Fibroblast of lung (primary cell): Measurements from ENCODE around the gene SGCA. TPM values are rescaled to one million over a fixed set of nuclear protein-coding genes. Genes with fewer than 3 reads are reported as not detected.
A peak's percentile ranks its signal among the peaks of the same experiment; 100 is the strongest.

Experiments
- DNase-seq, 2 donors: peaks; one replicate each; pipeline versions ENCODE4 v3.0.0 to v3.0.0-alpha.2; 2010; ENCODE audit warnings: low read depth in 2 of 2
- H2AFZ ChIP-seq: 2 replicates; pipeline ENCODE4 v1.5.1; 2012; ENCODE audit warnings: low read length, control low read depth, inconsistent platforms
- H3K27ac ChIP-seq: 2 replicates; pipeline ENCODE4 v1.5.1; 2011; ENCODE audit warnings: low read length, control low read depth; ENCODE audit not compliant: insufficient read depth
- H3K27me3 ChIP-seq: 2 replicates; pipeline ENCODE4 v1.5.1; 2011; ENCODE audit warnings: mild to moderate bottlenecking, low read length; ENCODE audit not compliant: control insufficient read depth, insufficient read depth
- H3K36me3 ChIP-seq: 2 replicates; pipeline ENCODE4 v1.5.1; 2011; ENCODE audit warnings: low read length; ENCODE audit not compliant: control insufficient read depth, insufficient read depth
- H3K4me1 ChIP-seq: 2 replicates; pipeline ENCODE4 v1.5.1; 2011; ENCODE audit warnings: low read length; ENCODE audit not compliant: control insufficient read depth, insufficient read depth; ENCODE audit errors: extremely low read depth
- H3K4me2 ChIP-seq: 2 replicates; pipeline ENCODE4 v1.5.1; 2011; ENCODE audit warnings: low read length, control low read depth; ENCODE audit not compliant: insufficient read depth; ENCODE audit errors: extremely low read depth
- H3K4me3 ChIP-seq, 4 experiments: fragments of 200-600 bp in 1 of 4; sonication (generic) in 1 of 4; replicated peaks in 1 of 4; 2 replicates each; pipeline ENCODE4 v1.5.1; 2011 to 2016; ENCODE audit warnings: low read length in 4 of 4, low read depth in 3 of 4, mild to moderate bottlenecking in 3 of 4, control low read depth in 2 of 4, inconsistent platforms in 1 of 4, mixed read lengths in 1 of 4; ENCODE audit not compliant: insufficient read depth in 1 of 4; ENCODE audit errors: control extremely low read depth in 1 of 4
- H3K79me2 ChIP-seq: 2 replicates; pipeline ENCODE4 v1.5.1; 2012; ENCODE audit warnings: mild to moderate bottlenecking, low read length, inconsistent platforms; ENCODE audit not compliant: control insufficient read depth, insufficient read depth
- H3K9ac ChIP-seq: 2 replicates; pipeline ENCODE4 v1.5.1; 2011; ENCODE audit warnings: mild to moderate bottlenecking, low read length, control low read depth; ENCODE audit not compliant: insufficient read depth
- H3K9me3 ChIP-seq: 2 replicates; pipeline ENCODE4 v1.5.1; 2012; ENCODE audit warnings: low read depth, low read length; ENCODE audit not compliant: control insufficient read depth, insufficient read depth
- H4K20me1 ChIP-seq: 2 replicates; pipeline ENCODE4 v1.5.1; 2011; ENCODE audit warnings: low read length; ENCODE audit not compliant: control insufficient read depth, insufficient read depth; ENCODE audit errors: extremely low read depth
- EZH2 ChIP-seq: IDR thresholded peaks from 2 replicates; pipeline ENCODE4 v1.5.1; 2012; ENCODE audit warnings: low read length, control low read depth, mild to moderate bottlenecking; ENCODE audit errors: missing control alignments
- polyA plus RNA-seq, 2 donors: library from polyadenylated mRNA; depleted of rRNA in 1 of 2; stranded (reverse) in 1 of 2; unstranded in 1 of 2; fragments of >200 nt; gene quantifications; 2 replicates each; pipeline ENCODE4 v1.2.1, GENCODE V29; 2011 to 2012; ENCODE audit warnings: missing spikeins in 1 of 2
- total RNA-seq: library from RNA; depleted of rRNA; stranded (reverse); fragments of >200 nt; gene quantifications from 2 replicates; pipeline ENCODE4 v1.2.1, GENCODE V29; 2014
- TF ChIP-seq, protein P1 (sequence below), 2 donors: IDR thresholded peaks in 1 of 2; conservative IDR thresholded peaks in 1 of 2; 1 replicate in 1 of 2; 2 replicates in 1 of 2; pipeline ENCODE4 v1.5.1; 2011 to 2012; ENCODE audit warnings: low read length in 2 of 2, control low read depth in 1 of 2, inconsistent platforms in 1 of 2, low read depth in 1 of 2, mild to moderate bottlenecking in 1 of 2

The SGCA gene
- total and polyA plus RNA-seq, 2 donors (not counting 1 experiment from before 2014, with no cell fraction given), result 1.6 to 4.3 TPM

GRCh38 chr17:50218071-50218759, 52.4 kb downstream of the SGCA start:
- no peaks in the 10 kb centered on the region for H3K79me2 ChIP-seq
- peak overlapping the region in 2 of 4 experiments; percentile 2 to 9 for H3K4me3 ChIP-seq
- no peak overlapping the region for H2AFZ ChIP-seq
- H4K20me1 ChIP-seq, result no peaks in the 10 kb centered on the region
- H3K4me1 ChIP-seq, result peaks cover 42% of the 10 kb centered on the region
- TF ChIP-seq, protein P1, sequence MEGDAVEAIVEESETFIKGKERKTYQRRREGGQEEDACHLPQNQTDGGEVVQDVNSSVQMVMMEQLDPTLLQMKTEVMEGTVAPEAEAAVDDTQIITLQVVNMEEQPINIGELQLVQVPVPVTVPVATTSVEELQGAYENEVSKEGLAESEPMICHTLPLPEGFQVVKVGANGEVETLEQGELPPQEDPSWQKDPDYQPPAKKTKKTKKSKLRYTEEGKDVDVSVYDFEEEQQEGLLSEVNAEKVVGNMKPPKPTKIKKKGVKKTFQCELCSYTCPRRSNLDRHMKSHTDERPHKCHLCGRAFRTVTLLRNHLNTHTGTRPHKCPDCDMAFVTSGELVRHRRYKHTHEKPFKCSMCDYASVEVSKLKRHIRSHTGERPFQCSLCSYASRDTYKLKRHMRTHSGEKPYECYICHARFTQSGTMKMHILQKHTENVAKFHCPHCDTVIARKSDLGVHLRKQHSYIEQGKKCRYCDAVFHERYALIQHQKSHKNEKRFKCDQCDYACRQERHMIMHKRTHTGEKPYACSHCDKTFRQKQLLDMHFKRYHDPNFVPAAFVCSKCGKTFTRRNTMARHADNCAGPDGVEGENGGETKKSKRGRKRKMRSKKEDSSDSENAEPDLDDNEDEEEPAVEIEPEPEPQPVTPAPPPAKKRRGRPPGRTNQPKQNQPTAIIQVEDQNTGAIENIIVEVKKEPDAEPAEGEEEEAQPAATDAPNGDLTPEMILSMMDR (conservative IDR thresholded peaks at IDR 0.05 in 1 of 2, IDR thresholded peaks at IDR 0.05 in 1 of 2; ENCODE audit: low read depth in 1 of 2, low read length in 2 of 2), result no peak
- no peak for TF ChIP-seq EZH2
- no peaks in the 10 kb centered on the region for H3K27me3 ChIP-seq
- DNase-seq, result peak in 1 of 2 donors; percentile 86
- no peaks in the 10 kb centered on the region for H3K9me3 ChIP-seq
- peak overlapping the region; percentile 78 for H3K27ac ChIP-seq
- H3K9ac ChIP-seq, result peak overlapping the region; percentile 45
- peak overlapping the region; percentile 75 for H3K4me2 ChIP-seq
- no peaks in the 10 kb centered on the region for H3K36me3 ChIP-seq

DNA sequence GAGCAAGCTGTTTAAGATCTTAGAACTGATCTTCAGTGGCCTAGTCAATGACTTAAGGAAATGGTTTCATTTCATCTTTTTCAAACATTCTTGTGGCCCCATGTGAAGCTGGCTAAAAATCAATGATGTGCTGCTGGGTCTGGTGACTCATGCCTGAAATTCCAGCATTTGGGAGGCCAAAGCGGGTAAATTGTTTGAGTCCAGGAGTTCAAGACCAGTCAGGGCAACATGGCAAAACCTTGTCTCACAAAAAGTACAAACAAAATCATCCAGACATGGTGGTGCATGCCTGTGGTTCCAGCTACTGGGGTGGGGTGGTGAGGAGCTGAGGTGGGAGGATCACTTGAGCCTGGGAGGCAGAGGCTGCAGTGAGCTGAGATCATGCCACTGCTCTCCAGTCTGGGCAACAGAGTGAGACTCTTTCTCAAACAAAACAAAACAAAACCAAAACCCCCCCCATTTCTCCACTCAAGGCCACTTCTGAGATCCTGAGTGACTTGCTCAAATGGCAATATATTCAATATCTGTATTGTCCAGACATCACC, 53.0 kb downstream of the SGCA start:
- no peaks in the 10 kb centered on the region for H3K36me3 ChIP-seq
- peak overlapping the region; percentile 78 for H3K27ac ChIP-seq
- peak overlapping the region; percentile 75 for H3K4me2 ChIP-seq
- peak; percentile 97 to 98 for DNase-seq
- H2AFZ ChIP-seq, result no peak overlapping the region
- H3K4me1 ChIP-seq, result peaks cover 42% of the 10 kb centered on the region
- H3K27me3 ChIP-seq, result no peaks in the 10 kb centered on the region
- H3K9ac ChIP-seq, result no peak overlapping the region
- H3K9me3 ChIP-seq, result no peaks in the 10 kb centered on the region
- no peaks in the 10 kb centered on the region for H3K79me2 ChIP-seq
- H4K20me1 ChIP-seq, result no peaks in the 10 kb centered on the region
- peak overlapping the region in 2 of 4 experiments; percentile 9 to 31 for H3K4me3 ChIP-seq
- no peak for TF ChIP-seq EZH2
- TF ChIP-seq, protein P1 (conservative IDR thresholded peaks at IDR 0.05 in 1 of 2, IDR thresholded peaks at IDR 0.05 in 1 of 2; ENCODE audit: low read depth in 1 of 2, low read length in 2 of 2), result no peak

DNA sequence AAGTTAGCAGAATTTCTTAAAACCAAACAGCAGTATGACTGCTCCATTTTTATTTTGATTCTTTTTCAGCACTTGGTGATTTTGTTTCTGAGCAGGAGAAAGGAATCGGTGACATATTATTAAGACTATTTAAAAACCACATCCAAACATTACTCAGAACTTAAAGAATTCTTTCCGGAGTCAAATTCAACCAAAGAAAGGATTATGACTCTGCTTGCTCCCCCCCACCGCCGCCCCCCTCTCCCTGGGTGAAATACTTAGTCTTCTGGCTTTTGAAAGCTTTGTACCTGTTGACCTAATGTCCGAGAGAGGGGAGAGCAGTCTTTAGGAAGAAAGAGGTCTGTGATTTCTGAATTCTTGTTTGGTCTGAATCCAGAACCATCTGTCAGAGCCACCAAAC, 53.5 kb downstream of the SGCA start:
- Histone ChIP-seq H3K79me2 (no peaks in the 10 kb centered on the region), H2AFZ (no peak overlapping the region), H3K4me3 (peak overlapping the region; percentile 17 to 39 (median 30)), H3K27ac (peak overlapping the region; percentile 78), H3K4me2 (peak overlapping the region; percentile 81), H3K9ac (peak overlapping the region; percentile 52), H3K9me3 (no peaks in the 10 kb centered on the region), H4K20me1 (no peaks in the 10 kb centered on the region), H3K36me3 (no peaks in the 10 kb centered on the region), H3K4me1 (peaks cover 41% of the 10 kb centered on the region), H3K27me3 (no peaks in the 10 kb centered on the region)
- peak; percentile 89 to 94 for DNase-seq
- TF ChIP-seq EZH2, result no peak
- TF ChIP-seq, protein P1 (conservative IDR thresholded peaks at IDR 0.05 in 1 of 2, IDR thresholded peaks at IDR 0.05 in 1 of 2; ENCODE audit: low read depth in 1 of 2, low read length in 2 of 2), result no peak
